ENCODE results near the gene ADAMTS12. TPM values are rescaled to one million over a fixed set of nuclear protein-coding genes. Genes with fewer than 3 reads are reported as not detected.

ADAMTS12 gene
- total RNA-seq, 1 experiment from 2014 or later = 6.2 TPM

DNA sequence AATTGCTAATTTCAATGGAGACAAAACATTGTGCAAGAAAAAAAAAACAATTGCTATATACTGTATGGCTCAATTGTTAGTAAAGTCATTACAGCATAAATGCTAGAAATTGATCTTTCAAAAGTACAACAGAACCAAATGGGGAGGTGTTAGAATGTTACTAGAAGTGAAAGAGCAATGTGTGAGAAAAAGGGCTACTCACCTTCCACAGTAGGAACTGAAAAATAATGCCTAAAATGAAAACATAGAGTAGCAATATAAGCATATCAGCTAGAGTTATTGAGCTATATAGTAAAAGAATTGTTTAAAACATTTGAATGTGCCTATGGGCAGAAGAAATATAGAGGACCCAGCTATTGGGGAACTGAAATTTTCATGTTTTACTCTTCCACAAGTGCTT, 33.5 kb upstream of the ADAMTS12 start:
- no peak for TF ChIP-seq CTCF (conservative IDR thresholded peaks at IDR 0.05)

More for the DNA sequence above, 33.5 kb upstream of the ADAMTS12 start:
- Histone ChIP-seq H4K91ac (ENCODE audit: insufficient read length, low read depth, low read length) (no peak overlapping the region), H3K9ac (ENCODE audit: extremely low read depth, insufficient read length, low read length) (no peak overlapping the region), H3K23me2 (ENCODE audit: insufficient read length, low read depth, low read length, poor library complexity, severe bottlenecking) (no peaks in the 10 kb centered on the region), H3K79me1 (ENCODE audit: insufficient read depth, low read depth, low read length, poor library complexity, severe bottlenecking) (no peaks in the 10 kb centered on the region), H3K79me2 (ENCODE audit: insufficient read depth, low read length) (no peaks in the 10 kb centered on the region), H4K5ac (ENCODE audit: insufficient read length, low read depth, low read length) (no peak overlapping the region), H2AK5ac (ENCODE audit: insufficient read length, low read length) (no peak overlapping the region), H2BK5ac (ENCODE audit: insufficient read length, low read length) (no peak overlapping the region), H3K4me2 (ENCODE audit: insufficient read depth, insufficient read length, low read length) (no peak overlapping the region), H2BK20ac (ENCODE audit: low read depth, low read length, poor library complexity, severe bottlenecking) (no peak overlapping the region), H3K27me3 (ENCODE audit: insufficient read depth, low read length) (no peaks in the 10 kb centered on the region), H2AFZ (ENCODE audit: low read length) (no peak overlapping the region), H3K18ac (ENCODE audit: insufficient read length, low read depth, low read length) (no peak overlapping the region), H3K56ac (ENCODE audit: insufficient read length, low read depth, low read length) (no peak overlapping the region), H3K9me3 (ENCODE audit: control insufficient read depth, low read depth, low read length) (no peaks in the 10 kb centered on the region), H3K14ac (ENCODE audit: insufficient read depth, low read length) (no peak overlapping the region), H3K23ac (ENCODE audit: insufficient read length, low read depth, low read length) (no peak overlapping the region), H2BK15ac (ENCODE audit: low read depth, low read length) (no peak overlapping the region), H3T11ph (ENCODE audit: low read length) (no peak overlapping the region), H2BK120ac (ENCODE audit: low read depth, low read length, poor library complexity, severe bottlenecking) (no peak overlapping the region), H4K20me1 (ENCODE audit: control insufficient read depth, insufficient read depth, insufficient read length) (no peaks in the 10 kb centered on the region), H3K4me1 (ENCODE audit: insufficient read depth, low read length) (peaks cover 2% of the 10 kb centered on the region; the same call in 1 of the 2 replicates), H4K8ac (replicated peaks; ENCODE audit: insufficient read length, low read depth, low read length) (no peak overlapping the region), H3K27ac (ENCODE audit: insufficient read length, low read depth, low read length) (no peak overlapping the region), H2BK12ac (ENCODE audit: insufficient read length, low read depth, low read length) (no peak overlapping the region), H3K4ac (ENCODE audit: low read depth, low read length) (no peak overlapping the region)
- H3K9me3 Mint-ChIP-seq = peaks cover 0 to 2% of the 10 kb centered on the region in 2 experiments; a peak in 2 of 5 replicates
- H3K27ac Mint-ChIP-seq = no peak overlapping the region
- H3K36me3 Mint-ChIP-seq (ENCODE audit: insufficient read depth in 1 of 3, low read depth in 3 of 3) = peaks cover 0 to under 1% (median 0%) of the 10 kb centered on the region in 3 experiments; a peak in 1 of 7 replicates
- no peak for DNase-seq
- H3K4me1 Mint-ChIP-seq = peaks cover 23% of the 10 kb centered on the region in 2 experiments
- H3K27me3 Mint-ChIP-seq (ENCODE audit: low read depth) = peaks cover 1% of the 10 kb centered on the region; the same call in 1 of the 2 replicates
- H3K4me3 Mint-ChIP-seq = no peak overlapping the region

All from H9 (cell line).